ENCODE data around the gene KIF26B.
"Not testable (repeated sequence)": the region's sequence is repeated elsewhere in the genome, so short reads cannot be mapped to it uniquely, and the experiment has no call there.

DNA sequence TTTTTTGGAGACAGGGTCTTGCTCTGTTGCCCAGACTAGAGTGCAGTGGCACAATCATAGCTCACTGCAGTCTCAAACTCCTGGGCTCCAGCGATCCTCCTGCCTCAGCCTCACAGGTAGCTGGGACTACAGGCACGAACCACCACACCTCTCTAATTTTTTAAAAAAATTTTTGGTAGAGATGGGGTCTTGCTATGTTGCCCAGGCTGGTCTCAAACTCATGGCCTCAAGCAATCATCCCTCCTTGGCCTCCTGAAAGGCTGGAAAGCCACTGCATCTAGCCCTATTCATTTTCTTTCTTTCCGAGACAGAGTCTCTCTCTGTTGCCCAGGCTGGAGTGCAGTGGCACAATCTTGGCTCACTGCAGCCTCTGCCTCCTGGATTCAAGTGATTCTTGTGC lies 559.2 kb downstream of the KIF26B start:
- TF ChIP-seq, protein P1, sequence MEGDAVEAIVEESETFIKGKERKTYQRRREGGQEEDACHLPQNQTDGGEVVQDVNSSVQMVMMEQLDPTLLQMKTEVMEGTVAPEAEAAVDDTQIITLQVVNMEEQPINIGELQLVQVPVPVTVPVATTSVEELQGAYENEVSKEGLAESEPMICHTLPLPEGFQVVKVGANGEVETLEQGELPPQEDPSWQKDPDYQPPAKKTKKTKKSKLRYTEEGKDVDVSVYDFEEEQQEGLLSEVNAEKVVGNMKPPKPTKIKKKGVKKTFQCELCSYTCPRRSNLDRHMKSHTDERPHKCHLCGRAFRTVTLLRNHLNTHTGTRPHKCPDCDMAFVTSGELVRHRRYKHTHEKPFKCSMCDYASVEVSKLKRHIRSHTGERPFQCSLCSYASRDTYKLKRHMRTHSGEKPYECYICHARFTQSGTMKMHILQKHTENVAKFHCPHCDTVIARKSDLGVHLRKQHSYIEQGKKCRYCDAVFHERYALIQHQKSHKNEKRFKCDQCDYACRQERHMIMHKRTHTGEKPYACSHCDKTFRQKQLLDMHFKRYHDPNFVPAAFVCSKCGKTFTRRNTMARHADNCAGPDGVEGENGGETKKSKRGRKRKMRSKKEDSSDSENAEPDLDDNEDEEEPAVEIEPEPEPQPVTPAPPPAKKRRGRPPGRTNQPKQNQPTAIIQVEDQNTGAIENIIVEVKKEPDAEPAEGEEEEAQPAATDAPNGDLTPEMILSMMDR (IDR thresholded peaks at IDR 0.05): not testable (repeated sequence)
- TF ChIP-seq RFX5 (IDR thresholded peaks at IDR 0.05; ENCODE audit: low read length); EP300 (IDR thresholded peaks at IDR 0.05; ENCODE audit: borderline replicate concordance in 1 of 2, low read depth in 1 of 2, low read length in 1 of 2); TAF1 (IDR thresholded peaks at IDR 0.05; ENCODE audit: borderline replicate concordance, low read depth, low read length); TCF12 (IDR thresholded peaks at IDR 0.05); POLR2AphosphoS5 (IDR thresholded peaks at IDR 0.05; ENCODE audit: low read depth, low read length); RCOR1 (IDR thresholded peaks at IDR 0.05; ENCODE audit: low read length); SMC3 (IDR thresholded peaks at IDR 0.05; ENCODE audit: low read depth, low read length); EZH2phosphoT487 (IDR thresholded peaks at IDR 0.05; ENCODE audit: borderline replicate concordance, low read depth); MEF2A (IDR thresholded peaks at IDR 0.05; ENCODE audit: borderline replicate concordance, low read depth); SIN3A (IDR thresholded peaks at IDR 0.05; ENCODE audit: borderline replicate concordance, low read depth, low read length); RAD21 (IDR thresholded peaks at IDR 0.05; ENCODE audit: low read length): not testable (repeated sequence)
- TF ChIP-seq, protein P2, sequence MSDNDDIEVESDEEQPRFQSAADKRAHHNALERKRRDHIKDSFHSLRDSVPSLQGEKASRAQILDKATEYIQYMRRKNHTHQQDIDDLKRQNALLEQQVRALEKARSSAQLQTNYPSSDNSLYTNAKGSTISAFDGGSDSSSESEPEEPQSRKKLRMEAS (IDR thresholded peaks at IDR 0.05; ENCODE audit: low read depth): not testable (repeated sequence)
- TF ChIP-seq, protein P3, sequence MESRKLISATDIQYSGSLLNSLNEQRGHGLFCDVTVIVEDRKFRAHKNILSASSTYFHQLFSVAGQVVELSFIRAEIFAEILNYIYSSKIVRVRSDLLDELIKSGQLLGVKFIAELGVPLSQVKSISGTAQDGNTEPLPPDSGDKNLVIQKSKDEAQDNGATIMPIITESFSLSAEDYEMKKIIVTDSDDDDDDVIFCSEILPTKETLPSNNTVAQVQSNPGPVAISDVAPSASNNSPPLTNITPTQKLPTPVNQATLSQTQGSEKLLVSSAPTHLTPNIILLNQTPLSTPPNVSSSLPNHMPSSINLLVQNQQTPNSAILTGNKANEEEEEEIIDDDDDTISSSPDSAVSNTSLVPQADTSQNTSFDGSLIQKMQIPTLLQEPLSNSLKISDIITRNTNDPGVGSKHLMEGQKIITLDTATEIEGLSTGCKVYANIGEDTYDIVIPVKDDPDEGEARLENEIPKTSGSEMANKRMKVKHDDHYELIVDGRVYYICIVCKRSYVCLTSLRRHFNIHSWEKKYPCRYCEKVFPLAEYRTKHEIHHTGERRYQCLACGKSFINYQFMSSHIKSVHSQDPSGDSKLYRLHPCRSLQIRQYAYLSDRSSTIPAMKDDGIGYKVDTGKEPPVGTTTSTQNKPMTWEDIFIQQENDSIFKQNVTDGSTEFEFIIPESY (IDR thresholded peaks at IDR 0.05; ENCODE audit: borderline replicate concordance, low read depth): not testable (repeated sequence)

Data from SK-N-SH (cell line).